Astrocyte (in vitro differentiated cells and primary cell): ENCODE data around the gene RASSF3.

Experiments used
- EZH2 ChIP-seq: IDR thresholded peaks from 2 replicates; pipeline ENCODE4 v1.6.1; 2012; ENCODE audit warnings: mild to moderate bottlenecking, low read length, inconsistent platforms; ENCODE audit not compliant: insufficient read depth
- TF ChIP-seq, protein P1 (sequence below): IDR thresholded peaks from 2 replicates; pipeline ENCODE4 v1.5.1; 2011; ENCODE audit warnings: low read depth, mild to moderate bottlenecking, inconsistent platforms, low read length, moderate library complexity; ENCODE audit not compliant: insufficient read depth

DNA sequence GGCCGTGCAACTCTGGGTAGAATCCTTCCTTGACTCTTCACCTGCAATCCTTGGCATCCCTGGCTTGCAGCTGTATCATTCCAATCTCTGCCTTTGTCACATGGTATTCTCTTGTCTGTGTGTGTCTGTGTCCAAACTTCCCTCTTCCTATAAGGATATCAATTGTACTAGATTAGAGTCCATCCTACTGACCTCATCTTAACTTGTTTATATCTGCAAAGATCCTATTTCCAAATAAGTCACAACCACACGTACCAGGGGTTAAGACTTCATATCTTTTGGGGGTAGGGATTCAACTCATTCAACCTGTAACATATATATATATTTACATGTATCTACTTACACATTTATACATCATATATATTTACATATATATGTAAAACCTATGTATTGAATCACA lies 29.6 kb upstream of the RASSF3 start:
- TF ChIP-seq, protein P1, sequence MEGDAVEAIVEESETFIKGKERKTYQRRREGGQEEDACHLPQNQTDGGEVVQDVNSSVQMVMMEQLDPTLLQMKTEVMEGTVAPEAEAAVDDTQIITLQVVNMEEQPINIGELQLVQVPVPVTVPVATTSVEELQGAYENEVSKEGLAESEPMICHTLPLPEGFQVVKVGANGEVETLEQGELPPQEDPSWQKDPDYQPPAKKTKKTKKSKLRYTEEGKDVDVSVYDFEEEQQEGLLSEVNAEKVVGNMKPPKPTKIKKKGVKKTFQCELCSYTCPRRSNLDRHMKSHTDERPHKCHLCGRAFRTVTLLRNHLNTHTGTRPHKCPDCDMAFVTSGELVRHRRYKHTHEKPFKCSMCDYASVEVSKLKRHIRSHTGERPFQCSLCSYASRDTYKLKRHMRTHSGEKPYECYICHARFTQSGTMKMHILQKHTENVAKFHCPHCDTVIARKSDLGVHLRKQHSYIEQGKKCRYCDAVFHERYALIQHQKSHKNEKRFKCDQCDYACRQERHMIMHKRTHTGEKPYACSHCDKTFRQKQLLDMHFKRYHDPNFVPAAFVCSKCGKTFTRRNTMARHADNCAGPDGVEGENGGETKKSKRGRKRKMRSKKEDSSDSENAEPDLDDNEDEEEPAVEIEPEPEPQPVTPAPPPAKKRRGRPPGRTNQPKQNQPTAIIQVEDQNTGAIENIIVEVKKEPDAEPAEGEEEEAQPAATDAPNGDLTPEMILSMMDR, result no peak
- no peak for TF ChIP-seq EZH2
